OCI-LY3 (cell line): ENCODE data around the gene RXRA.

Experiments
- H2AFZ ChIP-seq: fragments of 200-600, 300-600 bp; shearing (Covaris generic); 2 replicates; pipeline ENCODE4 v1.6.0; 2014; ENCODE audit warnings: antibody characterized with exemption, low read depth, low read length
- H3K27ac ChIP-seq: fragments of 200-600, 300-600 bp; sonication (generic); 2 replicates; pipeline ENCODE4 v1.5.1; 2014; ENCODE audit warnings: mild to moderate bottlenecking, low read length, moderate library complexity, mixed read lengths
- H3K27me3 ChIP-seq: fragments of 200-600, 300-600 bp; sonication (generic); 2 replicates; pipeline ENCODE4 v1.6.1; 2014; ENCODE audit warnings: low read depth, low read length, mixed read lengths
- H3K36me3 ChIP-seq: fragments of 200-600, 300-600 bp; sonication (generic); replicated peaks from 2 replicates; pipeline ENCODE3; 2014; ENCODE audit warnings: low read depth, low read length, mixed read lengths
- H3K4me1 ChIP-seq: fragments of 300-600, 200-600 bp; sonication (generic); 2 replicates; pipeline ENCODE4 v1.6.1; 2014; ENCODE audit warnings: low read length, mixed read lengths
- H3K4me2 ChIP-seq: fragments of 200-600, 300-600 bp; sonication (generic); 2 replicates; pipeline ENCODE4 v1.6.1; 2014; ENCODE audit warnings: low read length, mixed read lengths
- H3K4me3 ChIP-seq: fragments of 300-600, 200-600 bp; sonication (generic); 2 replicates; pipeline ENCODE4 v1.5.1; 2014; ENCODE audit warnings: antibody characterized with exemption, mild to moderate bottlenecking, low read length, moderate library complexity
- H3K79me2 ChIP-seq: fragments of 300-600, 200-600 bp; shearing (Covaris generic); 2 replicates; pipeline ENCODE4 v1.6.1; 2014; ENCODE audit warnings: mild to moderate bottlenecking, low read length, mixed read lengths
- H3K9ac ChIP-seq: fragments of 300-600, 200-600 bp; shearing (Covaris generic); 2 replicates; pipeline ENCODE4 v1.6.0; 2014; ENCODE audit warnings: mild to moderate bottlenecking, low read length, moderate library complexity
- H3K9me3 ChIP-seq: fragments of 200-600, 300-600 bp; shearing (Covaris generic); 2 replicates; pipeline ENCODE4 v1.6.1; 2014; ENCODE audit warnings: low read length, mixed read lengths; ENCODE audit not compliant: insufficient read depth
- H4K20me1 ChIP-seq: fragments of 200-600, 300-600 bp; sonication (generic); 2 replicates; pipeline ENCODE4 v1.6.1; 2016; ENCODE audit warnings: low read length, mixed read lengths; ENCODE audit not compliant: insufficient read depth
- CTCF ChIP-seq: fragments of 200-600, 300-600 bp; sonication (generic); IDR thresholded peaks from 2 replicates; pipeline ENCODE4 v1.5.1; 2014; ENCODE audit warnings: antibody characterized with exemption, low read length, low read depth
- EZH2phosphoT487 ChIP-seq: fragments of 200-600 bp; shearing (Covaris generic); IDR thresholded peaks from 2 replicates; pipeline ENCODE4 v1.6.1; 2018; ENCODE audit warnings: antibody characterized with exemption, mixed run types, low read depth

The RXRA gene

GRCh38 chr9:134332266-134332665 lies 6.0 kb downstream of the RXRA start:
- H4K20me1 ChIP-seq = peaks cover 100% of the 10 kb centered on the region
- no peak overlapping the region for H3K27ac ChIP-seq
- no peaks in the 10 kb centered on the region for H3K9me3 ChIP-seq
- peak overlapping the region; percentile 4; the same call in 1 of the 2 replicates for H3K4me2 ChIP-seq
- H3K27me3 ChIP-seq = no peaks in the 10 kb centered on the region
- no peak for TF ChIP-seq CTCF
- TF ChIP-seq EZH2phosphoT487 = no peak
- no peak overlapping the region for H3K4me3 ChIP-seq
- H3K9ac ChIP-seq = no peak overlapping the region
- H3K36me3 ChIP-seq = no peaks in the 10 kb centered on the region
- H2AFZ ChIP-seq = no peak overlapping the region
- H3K79me2 ChIP-seq = peaks cover 56% of the 10 kb centered on the region
- H3K4me1 ChIP-seq = peaks cover 29% of the 10 kb centered on the region

- H3K9ac ChIP-seq = no peak overlapping the region
- peaks cover 24% of the 10 kb centered on the region for H3K4me1 ChIP-seq
These were observed 6.6 kb downstream of the RXRA start for GRCh38 chr9:134332841-134333233.

GRCh38 chr9:134333234-134333873 lies 7.1 kb downstream of the RXRA start:
- Histone ChIP-seq H3K4me1 (peaks cover 22% of the 10 kb centered on the region), H3K36me3 (no peaks in the 10 kb centered on the region), H3K27me3 (no peaks in the 10 kb centered on the region), H3K27ac (no peak overlapping the region), H3K4me3 (no peak overlapping the region), H4K20me1 (peaks cover 100% of the 10 kb centered on the region), H2AFZ (no peak overlapping the region), H3K4me2 (no peak overlapping the region), H3K9me3 (no peaks in the 10 kb centered on the region), H3K9ac (no peak overlapping the region), H3K79me2 (peaks cover 46% of the 10 kb centered on the region)
- TF ChIP-seq EZH2phosphoT487 = no peak
- no peak for TF ChIP-seq CTCF

More at GRCh38 chr9:134332841-134333233, 6.6 kb downstream of the RXRA start:
- Histone ChIP-seq H3K36me3 (no peaks in the 10 kb centered on the region), H2AFZ (no peak overlapping the region), H3K79me2 (peaks cover 51% of the 10 kb centered on the region), H3K4me3 (no peak overlapping the region), H3K27ac (no peak overlapping the region), H3K4me2 (no peak overlapping the region), H3K27me3 (no peaks in the 10 kb centered on the region), H3K9me3 (no peaks in the 10 kb centered on the region), H4K20me1 (peaks cover 100% of the 10 kb centered on the region)
- TF ChIP-seq EZH2phosphoT487 (no peak), CTCF (no peak)

- H3K4me3 ChIP-seq = no peak overlapping the region
- no peak overlapping the region for H3K27ac ChIP-seq
- H3K9ac ChIP-seq = no peak overlapping the region
- no peaks in the 10 kb centered on the region for H3K9me3 ChIP-seq
- no peaks in the 10 kb centered on the region for H3K36me3 ChIP-seq
- peaks cover 100% of the 10 kb centered on the region for H4K20me1 ChIP-seq
- H3K4me1 ChIP-seq = peaks cover 22% of the 10 kb centered on the region
- H3K27me3 ChIP-seq = no peaks in the 10 kb centered on the region
- H3K79me2 ChIP-seq = peaks cover 39% of the 10 kb centered on the region
- no peak overlapping the region for H3K4me2 ChIP-seq
- H2AFZ ChIP-seq = no peak overlapping the region
- TF ChIP-seq CTCF = no peak
- TF ChIP-seq EZH2phosphoT487 = no peak
These were observed 7.8 kb downstream of the RXRA start for GRCh38 chr9:134333874-134334581.
